Epithelial cell of esophagus (primary cell): ENCODE measurements around the gene ARHGAP9.
"Not testable (repeated sequence)": the region's sequence is repeated elsewhere in the genome, so short reads cannot be mapped to it uniquely, and the experiment has no call there.

Experiments
- DNase-seq: peaks from one replicate; pipeline ENCODE4 v3.0.0; 2010; ENCODE audit warnings: low read depth
- H3K4me3 ChIP-seq: 2 replicates; pipeline ENCODE4 v1.5.1; 2011; ENCODE audit warnings: mild to moderate bottlenecking, low read length, control low read depth
- CTCF ChIP-seq: IDR thresholded peaks from 2 replicates; pipeline ENCODE4 v1.5.1; 2011; ENCODE audit warnings: low read depth, mild to moderate bottlenecking, low read length, control low read depth, inconsistent platforms; ENCODE audit not compliant: insufficient read depth; ENCODE audit errors: missing control alignments

Gene ARHGAP9

GRCh38 chr12:57511588-57512325, 32.1 kb upstream of the ARHGAP9 start:
- H3K4me3 ChIP-seq = no peak overlapping the region
- no peak for DNase-seq
- no peak for TF ChIP-seq CTCF

GRCh38 chr12:57511161-57511560, 31.5 kb upstream of the ARHGAP9 start:
- no peak overlapping the region for H3K4me3 ChIP-seq
- TF ChIP-seq CTCF = no peak
- DNase-seq = no peak

GRCh38 chr12:57507796-57508195, 28.1 kb upstream of the ARHGAP9 start:
- DNase-seq, H3K4me3 ChIP-seq: not testable (repeated sequence)

GRCh38 chr12:57506541-57506940, 26.9 kb upstream of the ARHGAP9 start:
- H3K4me3 ChIP-seq, DNase-seq: not testable (repeated sequence)

GRCh38 chr12:57502311-57502969, 22.8 kb upstream of the ARHGAP9 start:
- not testable (repeated sequence) for H3K4me3 ChIP-seq, DNase-seq

- DNase-seq = no peak
Observed at GRCh38 chr12:57500213-57500612, 20.5 kb upstream of the ARHGAP9 start.

GRCh38 chr12:57498571-57498970, 18.9 kb upstream of the ARHGAP9 start:
- DNase-seq = no peak
- TF ChIP-seq CTCF = no peak
- no peak overlapping the region for H3K4me3 ChIP-seq

More at GRCh38 chr12:57500213-57500612, 20.5 kb upstream of the ARHGAP9 start:
- no peak for TF ChIP-seq CTCF
- H3K4me3 ChIP-seq = no peak overlapping the region

- TF ChIP-seq CTCF = no peak
- no peak overlapping the region for H3K4me3 ChIP-seq
- DNase-seq = no peak
Observed at GRCh38 chr12:57498132-57498502, 18.5 kb upstream of the ARHGAP9 start.
